AG09309 (cell line): ENCODE measurements around the gene TP73.

Source experiments
- DNase-seq: peaks from one replicate; pipeline ENCODE4 v3.0.0-alpha.2; 2010; ENCODE audit warnings: low read depth
- H3K4me3 ChIP-seq: 2 replicates; pipeline ENCODE4 v1.5.1; 2011; ENCODE audit warnings: mild to moderate bottlenecking, low read depth, low read length, moderate library complexity; ENCODE audit not compliant: control insufficient read depth
- CTCF ChIP-seq: IDR thresholded peaks from 2 replicates; pipeline ENCODE4 v1.5.1; 2011; ENCODE audit warnings: mild to moderate bottlenecking, low read depth, low read length, inconsistent platforms; ENCODE audit not compliant: insufficient read depth, control insufficient read depth; ENCODE audit errors: missing control alignments

Gene TP73

GRCh38 chr1:3692598-3692997, 40.3 kb downstream of the TP73 start:
- TF ChIP-seq CTCF, result no peak

GRCh38 chr1:3693321-3693720, 41.0 kb downstream of the TP73 start:
- no peak for DNase-seq
- TF ChIP-seq CTCF, result no peak
- H3K4me3 ChIP-seq, result no peak overlapping the region

More at GRCh38 chr1:3692598-3692997, 40.3 kb downstream of the TP73 start:
- H3K4me3 ChIP-seq, result no peak overlapping the region
- DNase-seq, result no peak

GRCh38 chr1:3695326-3696217, 43.3 kb downstream of the TP73 start:
- peak; percentile 89 for TF ChIP-seq CTCF
- DNase-seq, result no peak
- H3K4me3 ChIP-seq, result no peak overlapping the region

GRCh38 chr1:3696689-3697088, 44.4 kb downstream of the TP73 start:
- DNase-seq, result no peak
- no peak for TF ChIP-seq CTCF
- no peak overlapping the region for H3K4me3 ChIP-seq

- no peak overlapping the region for H3K4me3 ChIP-seq
- TF ChIP-seq CTCF, result no peak
- no peak for DNase-seq
Observed at GRCh38 chr1:3697104-3697503, 44.8 kb downstream of the TP73 start.

GRCh38 chr1:3697810-3698209, 45.5 kb downstream of the TP73 start:
- no peak for DNase-seq
- no peak overlapping the region for H3K4me3 ChIP-seq
- no peak for TF ChIP-seq CTCF
